Measurements from ENCODE around the gene AKR1D1. TPM values are rescaled to one million over a fixed set of nuclear protein-coding genes. Genes with fewer than 3 reads are reported as not detected.

Gene AKR1D1
- total and polyA plus RNA-seq, 2 of the 13 experiments (the other 11 are each of a cell fraction or from before 2014, with no cell fraction given) = 6.9 to 37.0 TPM

GRCh38 chr7:138092486-138093028 is 16.3 kb downstream of the AKR1D1 start:
- H2AFZ ChIP-seq (ENCODE audit: low read length) = no peak overlapping the region
- 92% methylated on average over 6 of the region's 6 CpGs for WGBS (ENCODE audit: low lambda C conversion rate)
- no peaks in the 10 kb centered on the region for H3K27me3 ChIP-seq (ENCODE audit: control insufficient read depth in 1 of 2, insufficient read depth in 2 of 2, low read length in 2 of 2)
- no peaks in the 10 kb centered on the region for H4K20me1 ChIP-seq (ENCODE audit: insufficient read depth, low read length)
- FAIRE-seq = no peak
- no peaks in the 10 kb centered on the region for H3K9me3 ChIP-seq (ENCODE audit: low read length)
- H3K9ac ChIP-seq (ENCODE audit: insufficient read depth, low read depth, low read length) = no peak overlapping the region
- TF ChIP-seq ZNF660 (CRISPR knock-in tag; IDR thresholded peaks at IDR 0.05; ENCODE audit: borderline replicate concordance, low read depth) (no peak), ZNF672 (CRISPR knock-in tag; IDR thresholded peaks at IDR 0.05) (no peak), ATRX (CRISPR knock-in tag; IDR thresholded peaks at IDR 0.05; ENCODE audit: borderline replicate concordance) (no peak), GRHL1 (CRISPR knock-in tag; conservative IDR thresholded peaks at IDR 0.05) (no peak), ZFP41 (CRISPR knock-in tag; IDR thresholded peaks at IDR 0.05; ENCODE audit: borderline replicate concordance) (no peak), MIER2 (CRISPR knock-in tag; IDR thresholded peaks at IDR 0.05) (no peak), CERS6 (CRISPR knock-in tag; IDR thresholded peaks at IDR 0.05) (no peak), RFXAP (CRISPR knock-in tag; IDR thresholded peaks at IDR 0.05; ENCODE audit: borderline replicate concordance) (no peak), TGIF2 (CRISPR knock-in tag; IDR thresholded peaks at IDR 0.05) (no peak)
- H3K4me3 ChIP-seq (replicated peaks in 1 of 3; ENCODE audit: insufficient read depth in 1 of 3, low read depth in 2 of 3, low read length in 3 of 3) = no peak overlapping the region
- in situ Hi-C loops (cut with HindIII; ENCODE audit: extremely low pct_ligation_motif_present, low pct_unique_long_range_greater_than_20kb) = no loop called here
- H3K4me1 ChIP-seq (ENCODE audit: insufficient read depth, low read length) = peaks cover 46% of the 10 kb centered on the region
- no peaks in the 10 kb centered on the region; a peak in 1 of 5 replicates for H3K36me3 ChIP-seq (replicated peaks in 1 of 2; ENCODE audit: control insufficient read depth in 1 of 2, insufficient read depth in 2 of 2, low read length in 2 of 2)
- DNase-seq (ENCODE audit: low spot score) = no peak
- POLR2A ChIA-PET = no interaction called here
- no peak overlapping the region for H3K27ac ChIP-seq (ENCODE audit: extremely low read length, insufficient read depth, low read length)
- intact Hi-C loops (cut with micrococcal nuclease; ENCODE audit: unreplicated experiment) = loop anchor here (10.0 kb wide), 2 partner anchors 382 to 642 kb away; no protein-coding TSS in a partner anchor
- BruUV-seq (replicated peaks) = no TSS peak
- H3K79me2 ChIP-seq (ENCODE audit: insufficient read depth, low read length) = no peaks in the 10 kb centered on the region
- H3K4me2 ChIP-seq (ENCODE audit: low read depth, low read length) = no peak overlapping the region
- CTCF ChIA-PET (ENCODE audit: low intra/inter-chr PET ratio, low total read pairs) = no interaction called here
- no peak for ATAC-seq

Measured in HepG2 (cell line).